Fibroblast of mammary gland (primary cell): ENCODE results near the gene FAM98A.

Experiments used
- DNase-seq: peaks from one replicate; pipeline ENCODE4 v3.0.0-alpha.2; 2010; ENCODE audit warnings: low read depth
- H3K4me3 ChIP-seq: 2 replicates; pipeline ENCODE4 v1.5.1; 2011; ENCODE audit warnings: low read depth, mild to moderate bottlenecking, low read length, moderate library complexity; ENCODE audit not compliant: control insufficient read depth
- CTCF ChIP-seq: conservative IDR thresholded peaks from 2 replicates; pipeline ENCODE4 v1.5.1; 2011; ENCODE audit warnings: low read depth, low read length, inconsistent platforms; ENCODE audit not compliant: control insufficient read depth, insufficient read depth

FAM98A gene

GRCh38 chr2:33599175-33599942 is at the start of gene FAM98A:
Gene FAM98A (minus strand): TSS chr2:33599299. CDS start chr2:33599221, 78 bp downstream.
- TF ChIP-seq CTCF = no peak
- H3K4me3 ChIP-seq = peak within 1 kb of the TSS; percentile 97
- peak; percentile 98 for DNase-seq

- no peak overlapping the region for H3K4me3 ChIP-seq
- peak; percentile 1 for DNase-seq
- no peak for TF ChIP-seq CTCF
These were observed 46.8 kb upstream of the FAM98A start for GRCh38 chr2:33645861-33646260.

DNA sequence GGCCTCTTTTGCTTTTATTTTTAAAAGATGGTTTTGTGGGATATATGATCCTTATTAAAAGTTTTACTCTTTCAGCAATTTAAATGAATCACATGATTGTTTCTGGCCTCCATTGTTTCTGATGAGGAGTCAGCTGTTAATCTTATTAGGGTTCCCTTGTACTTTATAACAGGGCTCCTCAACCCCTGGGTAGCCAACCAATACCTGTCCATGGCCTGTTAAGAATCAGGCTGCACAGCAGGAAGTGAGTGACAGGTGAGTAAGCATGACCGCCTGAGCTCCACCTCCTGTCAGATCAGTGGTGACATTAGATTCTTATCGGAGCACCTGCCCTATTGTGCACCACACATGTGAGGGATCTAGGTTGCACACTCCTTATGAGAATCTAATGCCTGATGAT is 45.1 kb upstream of the FAM98A start:
- no peak overlapping the region for H3K4me3 ChIP-seq
- no peak for TF ChIP-seq CTCF
- no peak for DNase-seq

GRCh38 chr2:33636001-33636400 is 36.9 kb upstream of the FAM98A start:
- no peak for TF ChIP-seq CTCF
- H3K4me3 ChIP-seq = no peak overlapping the region
- no peak for DNase-seq

- DNase-seq = no peak
- no peak overlapping the region for H3K4me3 ChIP-seq
- TF ChIP-seq CTCF = no peak
These were observed 35.3 kb upstream of the FAM98A start for GRCh38 chr2:33634261-33634910.

DNA sequence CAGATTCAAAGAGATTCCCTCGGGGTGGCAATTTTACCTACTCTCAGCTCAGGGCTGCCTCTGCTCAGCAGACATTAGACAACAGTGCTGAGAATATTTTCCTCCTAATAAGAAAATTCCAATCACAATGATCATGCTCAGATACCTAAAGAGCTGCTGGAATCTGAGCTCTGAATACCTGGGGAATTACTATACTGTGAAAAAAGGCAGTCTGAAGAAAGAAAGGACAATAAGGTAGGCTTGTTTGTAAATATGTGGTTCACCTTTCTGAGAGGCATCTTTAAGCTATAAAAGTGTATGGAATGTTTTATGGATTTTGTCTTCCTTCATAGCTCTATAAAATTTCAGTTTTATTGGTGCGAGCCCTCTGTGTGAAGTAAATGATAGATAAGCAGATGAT is 34.2 kb upstream of the FAM98A start:
- DNase-seq = no peak
- H3K4me3 ChIP-seq = no peak overlapping the region
- no peak for TF ChIP-seq CTCF
